Stimulated activated CD4-positive, alpha-beta T cell treated with anti-CD3 and anti-CD28 coated beads, Interleukin-4, amount 100 ng/mL, for 4 hours (primary cell): ENCODE measurements around the gene DDX3X.
"Not testable (repeated sequence)": the region's sequence is repeated elsewhere in the genome, so short reads cannot be mapped to it uniquely, and the experiment has no call there.

Source experiments
- DNase-seq, 2 experiments: peaks; one replicate each; pipeline ENCODE4 v3.0.0-alpha.2; 2020

The DDX3X gene

GRCh38 chrX:41333744-41334362, at the start of gene DDX3X:
DDX3X (plus strand) TSS chrX:41334162; CDS start chrX:41334253, 91 bp downstream.
- peak; percentile 76 to 86 for DNase-seq

GRCh38 chrX:41285928-41286327, 48.0 kb upstream of the DDX3X start:
- not testable (repeated sequence) for DNase-seq

GRCh38 chrX:41288641-41289040, 45.3 kb upstream of the DDX3X start:
- no peak for DNase-seq

GRCh38 chrX:41289095-41289494, 44.9 kb upstream of the DDX3X start:
- DNase-seq: no peak

- no peak for DNase-seq
Observed at GRCh38 chrX:41291309-41291708, 42.7 kb upstream of the DDX3X start.

GRCh38 chrX:41293269-41293668, 40.7 kb upstream of the DDX3X start:
- DNase-seq: no peak

- no peak for DNase-seq
Observed at GRCh38 chrX:41300758-41301437, 33.1 kb upstream of the DDX3X start.

GRCh38 chrX:41301438-41301824, 32.5 kb upstream of the DDX3X start:
- DNase-seq: no peak

GRCh38 chrX:41302370-41302769, 31.6 kb upstream of the DDX3X start:
- no peak for DNase-seq

GRCh38 chrX:41303013-41303412, 30.9 kb upstream of the DDX3X start:
- no peak for DNase-seq

- DNase-seq: no peak
Observed at GRCh38 chrX:41304178-41304577, 29.8 kb upstream of the DDX3X start.

- DNase-seq: no peak
Observed at GRCh38 chrX:41308884-41309647, 24.9 kb upstream of the DDX3X start.

- DNase-seq: no peak
Observed at GRCh38 chrX:41312786-41313185, 21.2 kb upstream of the DDX3X start.

- DNase-seq: no peak
Observed at GRCh38 chrX:41313419-41313818, 20.5 kb upstream of the DDX3X start.

- DNase-seq: no peak
Observed at GRCh38 chrX:41314204-41314603, 19.8 kb upstream of the DDX3X start.

- DNase-seq: no peak
Observed at GRCh38 chrX:41314881-41315280, 19.1 kb upstream of the DDX3X start.

- DNase-seq: not testable (repeated sequence)
Observed at GRCh38 chrX:41316266-41316665, 17.7 kb upstream of the DDX3X start.

- no peak for DNase-seq
Observed at GRCh38 chrX:41317477-41318208, 16.3 kb upstream of the DDX3X start.

GRCh38 chrX:41320393-41320792, 13.6 kb upstream of the DDX3X start:
- DNase-seq: no peak

- no peak for DNase-seq
Observed at GRCh38 chrX:41322821-41323603, 10.9 kb upstream of the DDX3X start.

- DNase-seq: no peak
Observed at GRCh38 chrX:41326431-41326830, 7.5 kb upstream of the DDX3X start.

GRCh38 chrX:41327341-41327740, 6.6 kb upstream of the DDX3X start:
- no peak for DNase-seq

GRCh38 chrX:41329101-41329500, 4.9 kb upstream of the DDX3X start:
- DNase-seq: no peak
